T-helper 17 cell (primary cell): Measurements from ENCODE around the gene KIAA0930. TPM values are rescaled to one million over a fixed set of nuclear protein-coding genes. Genes with fewer than 3 reads are reported as not detected.
A peak's percentile ranks its signal among the peaks of the same experiment; 100 is the strongest.
"Not testable (repeated sequence)": the region's sequence is repeated elsewhere in the genome, so short reads cannot be mapped to it uniquely, and the experiment has no call there.

Experiments
- ATAC-seq: fragments of 150-1000 bp; cut with Tn5 transposase; 2 replicates; pipeline ENCODE4 v1.10.0; 2021; ENCODE audit warnings: mild to moderate bottlenecking, moderate library complexity
- DNase-seq, 3 donors: peaks; one replicate each; pipeline versions ENCODE4 v3.0.0 to v3.0.0-alpha.2; 2020 to 2021
- H3K9me3 ChIP-seq: one replicate; pipeline ENCODE4 v1.7.0; 2013; ENCODE audit warnings: low read length, mild to moderate bottlenecking; ENCODE audit not compliant: control insufficient read depth, poor library complexity, severe bottlenecking
- H3K27ac Mint-ChIP-seq: one replicate; pipeline ENCODE4 v1.8.0; 2022; ENCODE audit warnings: mild to moderate bottlenecking, moderate library complexity, mixed read lengths
- H3K27me3 Mint-ChIP-seq: one replicate; pipeline ENCODE4 v1.8.0; 2022; ENCODE audit warnings: mixed read lengths
- H3K36me3 Mint-ChIP-seq: one replicate; pipeline ENCODE4 v1.8.0; 2022; ENCODE audit warnings: low read depth, mixed read lengths
- H3K4me1 Mint-ChIP-seq: one replicate; pipeline ENCODE4 v1.8.0; 2022; ENCODE audit warnings: mild to moderate bottlenecking, mixed read lengths
- H3K4me3 Mint-ChIP-seq: one replicate; pipeline ENCODE4 v1.8.0; 2022; ENCODE audit warnings: mild to moderate bottlenecking, moderate library complexity, mixed read lengths
- total RNA-seq, 4 donors: library from RNA in 2 of 4; stranded (reverse) in 2 of 4; gene quantifications; one replicate each; pipeline ENCODE4 v1.2.3 and lab custom pipeline; 2022 to 2026

The KIAA0930 gene
- total RNA-seq (10 to 100 TPM; 10.9 to 11.6 TPM), total RNA-seq (lab: John Stamatoyannopoulos, UW) (17.0 to 41.4 reads per million in 2 donors)

- DNase-seq (peak; percentile 50 to 80 (median 78)), ATAC-seq (peak; percentile 81)
- H3K9me3 ChIP-seq: no peaks in the 10 kb centered on the region
- Mint-ChIP-seq H3K4me1 (peaks cover 21% of the 10 kb centered on the region), H3K4me3 (peak within 1 kb of the TSS; percentile 97), H3K27me3 (no peaks in the 10 kb centered on the region), H3K27ac (peak within 1 kb of the TSS; percentile 87), H3K36me3 (peaks cover 2% of the 10 kb centered on the region)
Observed at GRCh38 chr22:45240810-45241631, at the start of gene KIAA0930. Gene KIAA0930 (minus strand): TSS chr22:45240894. CDS start chr22:45240703, 191 bp downstream.

GRCh38 chr22:45286854-45287551 lies 46.3 kb upstream of the KIAA0930 start:
- no peak overlapping the region for H3K4me3 Mint-ChIP-seq

GRCh38 chr22:45285263-45286058 lies 44.8 kb upstream of the KIAA0930 start:
- no peaks in the 10 kb centered on the region for H3K9me3 ChIP-seq
- no peak overlapping the region for H3K4me3 Mint-ChIP-seq
- no peak overlapping the region for H3K27ac Mint-ChIP-seq
- DNase-seq: no peak
- no peak for ATAC-seq
- H3K27me3 Mint-ChIP-seq: peaks cover 24% of the 10 kb centered on the region
- H3K36me3 Mint-ChIP-seq: no peaks in the 10 kb centered on the region
- H3K4me1 Mint-ChIP-seq: no peaks in the 10 kb centered on the region

More at GRCh38 chr22:45286854-45287551, 46.3 kb upstream of the KIAA0930 start:
- no peaks in the 10 kb centered on the region for H3K36me3 Mint-ChIP-seq
- no peak for DNase-seq
- H3K4me1 Mint-ChIP-seq: no peaks in the 10 kb centered on the region
- peaks cover 19% of the 10 kb centered on the region for H3K27me3 Mint-ChIP-seq
- no peak overlapping the region for H3K27ac Mint-ChIP-seq
- no peaks in the 10 kb centered on the region for H3K9me3 ChIP-seq
- no peak for ATAC-seq

- no peaks in the 10 kb centered on the region for H3K9me3 ChIP-seq
- Mint-ChIP-seq H3K4me1 (no peaks in the 10 kb centered on the region), H3K4me3 (peak within 1 kb of the TSS; percentile 76), H3K36me3 (no peaks in the 10 kb centered on the region), H3K27me3 (peaks cover 24% of the 10 kb centered on the region), H3K27ac (no peak within 1 kb of the TSS)
- DNase-seq (peak; percentile 57 to 59 (median 58)), ATAC-seq (peak; percentile 99)
Observed at GRCh38 chr22:45284705-45285262, 44.1 kb upstream of the KIAA0930 start, which contains the start of gene UPK3A. Gene UPK3A (plus strand): TSS chr22:45284949. CDS start chr22:45285014, 65 bp downstream.

GRCh38 chr22:45281010-45281409 lies 40.3 kb upstream of the KIAA0930 start:
- DNase-seq (no peak), ATAC-seq (no peak)
- peaks cover 2% of the 10 kb centered on the region for H3K4me1 Mint-ChIP-seq
- H3K9me3 ChIP-seq: no peaks in the 10 kb centered on the region
- no peak overlapping the region for H3K4me3 Mint-ChIP-seq
- no peak overlapping the region for H3K27ac Mint-ChIP-seq
- no peaks in the 10 kb centered on the region for H3K36me3 Mint-ChIP-seq
- H3K27me3 Mint-ChIP-seq: peaks cover 12% of the 10 kb centered on the region

GRCh38 chr22:45280587-45280980 lies 39.9 kb upstream of the KIAA0930 start:
- Mint-ChIP-seq H3K4me3 (no peak overlapping the region), H3K27me3 (peaks cover 11% of the 10 kb centered on the region), H3K27ac (no peak overlapping the region), H3K4me1 (peaks cover 2% of the 10 kb centered on the region), H3K36me3 (no peaks in the 10 kb centered on the region)
- no peak for ATAC-seq
- no peaks in the 10 kb centered on the region for H3K9me3 ChIP-seq
- DNase-seq: no peak

- ATAC-seq (no peak), DNase-seq (no peak)
- peaks cover 2% of the 10 kb centered on the region for H3K4me1 Mint-ChIP-seq
- no peak overlapping the region for H3K4me3 Mint-ChIP-seq
- peaks cover 17% of the 10 kb centered on the region for H3K27me3 Mint-ChIP-seq
- no peaks in the 10 kb centered on the region for H3K36me3 Mint-ChIP-seq
- no peaks in the 10 kb centered on the region for H3K9me3 ChIP-seq
- H3K27ac Mint-ChIP-seq: no peak overlapping the region
Observed at GRCh38 chr22:45278125-45278524, 37.4 kb upstream of the KIAA0930 start.

GRCh38 chr22:45277720-45278119 lies 37.0 kb upstream of the KIAA0930 start:
- not testable (repeated sequence) for DNase-seq, H3K4me3 Mint-ChIP-seq, ATAC-seq, H3K4me1 Mint-ChIP-seq, H3K36me3 Mint-ChIP-seq, H3K27ac Mint-ChIP-seq, H3K9me3 ChIP-seq
- peaks cover 17% of the 10 kb centered on the region for H3K27me3 Mint-ChIP-seq

- H3K27ac Mint-ChIP-seq: no peak overlapping the region
- H3K9me3 ChIP-seq: no peaks in the 10 kb centered on the region
- no peak overlapping the region for H3K4me3 Mint-ChIP-seq
- no peak for ATAC-seq
- H3K36me3 Mint-ChIP-seq: no peaks in the 10 kb centered on the region
- H3K4me1 Mint-ChIP-seq: peaks cover 2% of the 10 kb centered on the region
- no peak for DNase-seq
- H3K27me3 Mint-ChIP-seq: peaks cover 22% of the 10 kb centered on the region
Observed at GRCh38 chr22:45276507-45277105, 35.9 kb upstream of the KIAA0930 start.

- Mint-ChIP-seq H3K27ac (no peak overlapping the region), H3K36me3 (no peaks in the 10 kb centered on the region), H3K27me3 (peaks cover 21% of the 10 kb centered on the region), H3K4me3 (no peak overlapping the region), H3K4me1 (peaks cover 13% of the 10 kb centered on the region)
- no peaks in the 10 kb centered on the region for H3K9me3 ChIP-seq
- DNase-seq (no peak), ATAC-seq (no peak)
Observed at GRCh38 chr22:45273452-45274075, 32.9 kb upstream of the KIAA0930 start.

GRCh38 chr22:45272498-45272897 lies 31.8 kb upstream of the KIAA0930 start:
- no peaks in the 10 kb centered on the region for H3K9me3 ChIP-seq
- no peak for ATAC-seq
- Mint-ChIP-seq H3K27me3 (peaks cover 21% of the 10 kb centered on the region), H3K4me1 (peaks cover 12% of the 10 kb centered on the region), H3K27ac (no peak overlapping the region), H3K4me3 (no peak overlapping the region), H3K36me3 (no peaks in the 10 kb centered on the region)
- no peak for DNase-seq

GRCh38 chr22:45271667-45272201 lies 31.0 kb upstream of the KIAA0930 start:
- ATAC-seq (no peak), DNase-seq (no peak)
- no peak overlapping the region for H3K4me3 Mint-ChIP-seq
- no peaks in the 10 kb centered on the region for H3K9me3 ChIP-seq
- peak overlapping the region; percentile 43 for H3K27ac Mint-ChIP-seq
- no peaks in the 10 kb centered on the region for H3K36me3 Mint-ChIP-seq
- peaks cover 12% of the 10 kb centered on the region for H3K4me1 Mint-ChIP-seq
- peaks cover 21% of the 10 kb centered on the region for H3K27me3 Mint-ChIP-seq
